Measurements from ENCODE around the gene HAO1.

HAO1 gene

GRCh38 chr20:7858734-7859250 is 81.5 kb downstream of the HAO1 start:
- no peaks in the 10 kb centered on the region for H4K20me1 ChIP-seq (ENCODE audit: insufficient read depth, low read length)
- H2AFZ ChIP-seq (ENCODE audit: low read length) = no peak overlapping the region
- H3K79me2 ChIP-seq (ENCODE audit: insufficient read depth, low read length) = no peaks in the 10 kb centered on the region
- no peaks in the 10 kb centered on the region for H3K36me3 ChIP-seq (ENCODE audit: insufficient read depth, low read length)
- no peaks in the 10 kb centered on the region for H3K9me3 ChIP-seq (ENCODE audit: low read length)
- TF ChIP-seq CTCF (IDR thresholded peaks at IDR 0.05; ENCODE audit: low read length) (no peak), EZH2 (IDR thresholded peaks at IDR 0.05; ENCODE audit: borderline replicate concordance, low read length) (no peak)
- H3K27ac ChIP-seq (ENCODE audit: low read depth, low read length, poor library complexity, severe bottlenecking) = no peak overlapping the region
- no peaks in the 10 kb centered on the region for H3K4me1 ChIP-seq (ENCODE audit: insufficient read depth, low read length, severe bottlenecking)
- no peaks in the 10 kb centered on the region for H3K9me2 ChIP-seq (ENCODE audit: low read depth, low read length)
- H3F3A ChIP-seq (ENCODE audit: insufficient read depth, low read length) = no peaks in the 10 kb centered on the region
- H3K4me2 ChIP-seq (ENCODE audit: low read length) = no peak overlapping the region
- no peak overlapping the region for H3K9ac ChIP-seq (ENCODE audit: low read length)
- H3K27me3 ChIP-seq (ENCODE audit: insufficient read depth, low read length) = no peaks in the 10 kb centered on the region
- H3K4me3 ChIP-seq (ENCODE audit: low read depth, low read length, poor library complexity, severe bottlenecking) = no peak overlapping the region

- TF ChIP-seq CTCF (IDR thresholded peaks at IDR 0.05; ENCODE audit: low read length) (no peak), EZH2 (IDR thresholded peaks at IDR 0.05; ENCODE audit: borderline replicate concordance, low read length) (no peak)
- Histone ChIP-seq H3K9me2 (ENCODE audit: low read depth, low read length) (no peaks in the 10 kb centered on the region), H3F3A (ENCODE audit: insufficient read depth, low read length) (no peaks in the 10 kb centered on the region), H2AFZ (ENCODE audit: low read length) (no peak overlapping the region), H3K79me2 (ENCODE audit: insufficient read depth, low read length) (no peaks in the 10 kb centered on the region), H3K27me3 (ENCODE audit: insufficient read depth, low read length) (no peaks in the 10 kb centered on the region), H3K4me1 (ENCODE audit: insufficient read depth, low read length, severe bottlenecking) (no peaks in the 10 kb centered on the region), H3K4me3 (ENCODE audit: low read depth, low read length, poor library complexity, severe bottlenecking) (no peak overlapping the region), H3K4me2 (ENCODE audit: low read length) (no peak overlapping the region), H3K27ac (ENCODE audit: low read depth, low read length, poor library complexity, severe bottlenecking) (no peak overlapping the region), H3K36me3 (ENCODE audit: insufficient read depth, low read length) (no peaks in the 10 kb centered on the region), H3K9ac (ENCODE audit: low read length) (no peak overlapping the region), H4K20me1 (ENCODE audit: insufficient read depth, low read length) (no peaks in the 10 kb centered on the region), H3K9me3 (ENCODE audit: low read length) (no peaks in the 10 kb centered on the region)
These were observed 83.5 kb downstream of the HAO1 start for GRCh38 chr20:7856756-7857155.

GRCh38 chr20:7855545-7855944 is 84.7 kb downstream of the HAO1 start:
- no peaks in the 10 kb centered on the region for H3K36me3 ChIP-seq (ENCODE audit: insufficient read depth, low read length)
- no peaks in the 10 kb centered on the region for H4K20me1 ChIP-seq (ENCODE audit: insufficient read depth, low read length)
- H3K9me2 ChIP-seq (ENCODE audit: low read depth, low read length) = no peaks in the 10 kb centered on the region
- H2AFZ ChIP-seq (ENCODE audit: low read length) = no peak overlapping the region
- H3K4me2 ChIP-seq (ENCODE audit: low read length) = no peak overlapping the region
- no peak overlapping the region for H3K27ac ChIP-seq (ENCODE audit: low read depth, low read length, poor library complexity, severe bottlenecking)
- no peak for TF ChIP-seq CTCF (IDR thresholded peaks at IDR 0.05; ENCODE audit: low read length)
- TF ChIP-seq EZH2 (IDR thresholded peaks at IDR 0.05; ENCODE audit: borderline replicate concordance, low read length) = no peak
- no peaks in the 10 kb centered on the region for H3K27me3 ChIP-seq (ENCODE audit: insufficient read depth, low read length)
- no peak overlapping the region for H3K4me3 ChIP-seq (ENCODE audit: low read depth, low read length, poor library complexity, severe bottlenecking)
- H3K4me1 ChIP-seq (ENCODE audit: insufficient read depth, low read length, severe bottlenecking) = no peaks in the 10 kb centered on the region
- H3K9ac ChIP-seq (ENCODE audit: low read length) = no peak overlapping the region
- no peaks in the 10 kb centered on the region for H3K79me2 ChIP-seq (ENCODE audit: insufficient read depth, low read length)
- no peaks in the 10 kb centered on the region for H3K9me3 ChIP-seq (ENCODE audit: low read length)
- no peaks in the 10 kb centered on the region for H3F3A ChIP-seq (ENCODE audit: insufficient read depth, low read length)

Data from OCI-LY1 (cell line).